Measurements from ENCODE around the gene CADM3. TPM values are rescaled to one million over a fixed set of nuclear protein-coding genes. Genes with fewer than 3 reads are reported as not detected.

CADM3 gene
- total RNA-seq, 1 donor from 2014 or later, result 0.13 TPM

GRCh38 chr1:159190441-159190840 lies 19.0 kb downstream of the CADM3 start:
- no peak overlapping the region for H3K27ac Mint-ChIP-seq (ENCODE audit: unreplicated experiment)

DNA sequence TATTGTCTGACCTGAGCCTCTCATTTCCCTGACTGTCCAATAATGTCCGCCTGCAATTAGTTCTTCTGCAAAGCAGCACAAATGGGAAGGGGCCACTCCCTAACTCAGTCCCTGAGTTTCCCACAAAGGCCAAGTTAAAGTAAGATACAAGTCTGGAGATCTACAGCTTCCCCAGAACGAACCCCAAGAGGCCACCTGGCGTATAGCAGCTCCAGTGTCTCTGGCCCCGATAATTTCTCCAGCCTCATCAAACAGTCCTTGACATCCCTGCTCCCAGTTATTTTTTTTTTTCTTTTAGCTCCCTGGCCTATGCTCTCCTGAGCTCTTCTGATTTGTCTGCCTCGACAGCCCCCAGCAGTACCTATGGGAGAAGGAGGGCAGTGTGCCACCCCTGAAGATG lies 25.1 kb downstream of the CADM3 start:
- H3K36me3 Mint-ChIP-seq (ENCODE audit: unreplicated experiment), result no peaks in the 10 kb centered on the region
- no peak overlapping the region for H3K4me3 Mint-ChIP-seq (ENCODE audit: unreplicated experiment)
- H3K27me3 Mint-ChIP-seq (ENCODE audit: unreplicated experiment), result no peaks in the 10 kb centered on the region
- H3K4me1 Mint-ChIP-seq (ENCODE audit: unreplicated experiment), result no peaks in the 10 kb centered on the region
- no peaks in the 10 kb centered on the region for H3K9me3 Mint-ChIP-seq (ENCODE audit: unreplicated experiment)
- TF ChIP-seq CTCF (IDR thresholded peaks at IDR 0.05), result no peak
- no peak overlapping the region for H3K27ac Mint-ChIP-seq (ENCODE audit: unreplicated experiment)
- DNase-seq (ENCODE audit: extremely low spot score, unreplicated experiment), result no peak

More at GRCh38 chr1:159190441-159190840, 19.0 kb downstream of the CADM3 start:
- Mint-ChIP-seq H3K4me1 (ENCODE audit: unreplicated experiment) (no peaks in the 10 kb centered on the region), H3K36me3 (ENCODE audit: unreplicated experiment) (no peaks in the 10 kb centered on the region), H3K9me3 (ENCODE audit: unreplicated experiment) (no peaks in the 10 kb centered on the region), H3K4me3 (ENCODE audit: unreplicated experiment) (no peak overlapping the region), H3K27me3 (ENCODE audit: unreplicated experiment) (peaks cover 40% of the 10 kb centered on the region)
- DNase-seq (ENCODE audit: extremely low spot score, unreplicated experiment), result no peak
- no peak for TF ChIP-seq CTCF (IDR thresholded peaks at IDR 0.05)

GRCh38 chr1:159197561-159198557 lies 26.4 kb downstream of the CADM3 start:
- DNase-seq (ENCODE audit: extremely low spot score, unreplicated experiment), result peak; percentile 85
- Mint-ChIP-seq H3K36me3 (ENCODE audit: unreplicated experiment) (no peaks in the 10 kb centered on the region), H3K4me3 (ENCODE audit: unreplicated experiment) (no peak overlapping the region), H3K4me1 (ENCODE audit: unreplicated experiment) (no peaks in the 10 kb centered on the region), H3K27me3 (ENCODE audit: unreplicated experiment) (no peaks in the 10 kb centered on the region), H3K27ac (ENCODE audit: unreplicated experiment) (no peak overlapping the region), H3K9me3 (ENCODE audit: unreplicated experiment) (no peaks in the 10 kb centered on the region)
- TF ChIP-seq CTCF (IDR thresholded peaks at IDR 0.05), result peak; percentile 71

DNA sequence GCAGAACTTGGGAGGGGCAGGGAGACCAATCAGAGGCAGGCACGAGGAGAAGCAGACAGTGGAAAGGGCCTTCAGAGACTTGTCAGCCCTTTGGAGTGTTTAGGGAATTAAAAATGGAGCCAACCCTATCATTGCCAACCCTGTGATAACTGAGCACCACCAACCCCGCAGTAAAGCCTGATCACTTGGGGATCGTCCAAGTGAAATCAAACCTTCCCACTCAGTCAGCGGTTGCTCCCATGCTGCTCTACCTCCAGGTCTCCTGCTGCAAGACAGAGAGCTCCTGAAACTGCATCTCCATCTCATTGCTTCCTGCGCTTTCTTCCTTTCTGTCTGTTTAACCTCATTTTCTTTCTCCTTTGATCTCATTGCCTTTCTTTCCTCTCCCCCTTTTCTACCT lies 28.5 kb downstream of the CADM3 start:
- Mint-ChIP-seq H3K9me3 (ENCODE audit: unreplicated experiment) (no peaks in the 10 kb centered on the region), H3K4me1 (ENCODE audit: unreplicated experiment) (no peaks in the 10 kb centered on the region)
- no peak for TF ChIP-seq CTCF (IDR thresholded peaks at IDR 0.05)

GRCh38 chr1:159200769-159201168 lies 29.4 kb downstream of the CADM3 start:
- Mint-ChIP-seq H3K4me3 (ENCODE audit: unreplicated experiment) (no peak overlapping the region), H3K27ac (ENCODE audit: unreplicated experiment) (no peak overlapping the region), H3K9me3 (ENCODE audit: unreplicated experiment) (no peaks in the 10 kb centered on the region), H3K27me3 (ENCODE audit: unreplicated experiment) (no peaks in the 10 kb centered on the region), H3K36me3 (ENCODE audit: unreplicated experiment) (no peaks in the 10 kb centered on the region), H3K4me1 (ENCODE audit: unreplicated experiment) (no peaks in the 10 kb centered on the region)
- no peak for DNase-seq (ENCODE audit: extremely low spot score, unreplicated experiment)
- TF ChIP-seq CTCF (IDR thresholded peaks at IDR 0.05), result no peak

More for the DNA sequence above, 28.5 kb downstream of the CADM3 start:
- H3K36me3 Mint-ChIP-seq (ENCODE audit: unreplicated experiment), result no peaks in the 10 kb centered on the region
- H3K27me3 Mint-ChIP-seq (ENCODE audit: unreplicated experiment), result no peaks in the 10 kb centered on the region
- H3K4me3 Mint-ChIP-seq (ENCODE audit: unreplicated experiment), result no peak overlapping the region
- no peak overlapping the region for H3K27ac Mint-ChIP-seq (ENCODE audit: unreplicated experiment)
- DNase-seq (ENCODE audit: extremely low spot score, unreplicated experiment), result no peak

Data from osteocyte (in vitro differentiated cells).